ENCODE data around the gene KLHL11. TPM values are rescaled to one million over a fixed set of nuclear protein-coding genes. Genes with fewer than 3 reads are reported as not detected.
A peak's percentile ranks its signal among the peaks of the same experiment; 100 is the strongest.

KLHL11 gene, protein sequence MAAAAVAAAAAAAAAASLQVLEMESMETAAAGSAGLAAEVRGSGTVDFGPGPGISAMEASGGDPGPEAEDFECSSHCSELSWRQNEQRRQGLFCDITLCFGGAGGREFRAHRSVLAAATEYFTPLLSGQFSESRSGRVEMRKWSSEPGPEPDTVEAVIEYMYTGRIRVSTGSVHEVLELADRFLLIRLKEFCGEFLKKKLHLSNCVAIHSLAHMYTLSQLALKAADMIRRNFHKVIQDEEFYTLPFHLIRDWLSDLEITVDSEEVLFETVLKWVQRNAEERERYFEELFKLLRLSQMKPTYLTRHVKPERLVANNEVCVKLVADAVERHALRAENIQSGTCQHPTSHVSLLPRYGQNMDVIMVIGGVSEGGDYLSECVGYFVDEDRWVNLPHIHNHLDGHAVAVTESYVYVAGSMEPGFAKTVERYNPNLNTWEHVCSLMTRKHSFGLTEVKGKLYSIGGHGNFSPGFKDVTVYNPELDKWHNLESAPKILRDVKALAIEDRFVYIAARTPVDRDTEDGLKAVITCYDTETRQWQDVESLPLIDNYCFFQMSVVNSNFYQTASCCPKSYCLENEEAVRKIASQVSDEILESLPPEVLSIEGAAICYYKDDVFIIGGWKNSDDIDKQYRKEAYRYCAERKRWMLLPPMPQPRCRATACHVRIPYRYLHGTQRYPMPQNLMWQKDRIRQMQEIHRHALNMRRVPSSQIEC
- total RNA-seq (10 to 100 TPM; 18.9 to 30.5 (median 20.6) TPM), polyA plus RNA-seq (1 to 10 TPM; 2.7 to 3.9 TPM)
- long read RNA-seq, donor 1, partial matches to known transcripts: 0 of 1 reads
- long read RNA-seq, donor 1, other reads (novel, unspliced or antisense): 0 of 1 reads
- long read RNA-seq, donor 2, partial matches to known transcripts: 0 of 3 reads
- long read RNA-seq, donor 2, other reads (novel, unspliced or antisense): 0 of 3 reads
- long read RNA-seq, donor 3, partial matches to known transcripts: 0 of 1 reads
- long read RNA-seq, donor 3, other reads (novel, unspliced or antisense): 1 of 1 reads

DNA sequence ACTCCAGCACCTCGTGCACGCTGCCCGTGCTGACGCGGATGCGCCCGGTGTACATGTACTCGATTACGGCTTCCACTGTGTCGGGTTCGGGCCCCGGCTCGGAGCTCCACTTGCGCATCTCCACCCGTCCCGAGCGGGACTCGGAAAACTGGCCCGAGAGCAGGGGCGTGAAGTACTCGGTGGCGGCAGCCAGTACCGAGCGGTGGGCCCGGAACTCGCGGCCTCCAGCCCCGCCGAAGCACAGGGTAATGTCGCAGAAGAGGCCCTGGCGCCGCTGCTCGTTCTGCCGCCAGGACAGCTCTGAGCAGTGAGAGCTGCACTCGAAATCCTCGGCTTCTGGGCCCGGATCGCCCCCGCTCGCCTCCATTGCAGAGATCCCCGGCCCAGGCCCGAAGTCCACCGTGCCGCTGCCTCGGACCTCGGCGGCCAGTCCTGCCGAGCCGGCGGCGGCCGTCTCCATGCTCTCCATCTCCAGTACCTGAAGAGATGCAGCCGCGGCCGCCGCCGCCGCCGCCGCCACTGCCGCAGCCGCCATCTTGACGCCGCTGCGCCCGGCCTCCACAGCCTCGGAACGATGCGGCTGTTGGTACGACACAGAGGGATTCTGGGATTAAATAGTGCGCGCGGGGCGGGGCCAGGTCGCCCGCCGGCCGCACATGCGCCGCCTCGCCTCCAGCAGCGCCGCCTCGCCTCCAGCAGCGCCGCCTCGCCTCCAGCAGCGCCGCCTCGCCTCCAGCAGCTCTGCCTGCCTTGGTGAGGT, at the start of gene KLHL11:
Gene KLHL11 (minus strand): TSS at position 588 of the 760 bp plus-strand sequence. CDS start 53 bp downstream, at position 535.
- TF ChIP-seq POLR2A (IDR thresholded peaks at IDR 0.05) (peak; percentile 90), EP300 (IDR thresholded peaks at IDR 0.05) (no peak)
- TF ChIP-seq, protein P1, sequence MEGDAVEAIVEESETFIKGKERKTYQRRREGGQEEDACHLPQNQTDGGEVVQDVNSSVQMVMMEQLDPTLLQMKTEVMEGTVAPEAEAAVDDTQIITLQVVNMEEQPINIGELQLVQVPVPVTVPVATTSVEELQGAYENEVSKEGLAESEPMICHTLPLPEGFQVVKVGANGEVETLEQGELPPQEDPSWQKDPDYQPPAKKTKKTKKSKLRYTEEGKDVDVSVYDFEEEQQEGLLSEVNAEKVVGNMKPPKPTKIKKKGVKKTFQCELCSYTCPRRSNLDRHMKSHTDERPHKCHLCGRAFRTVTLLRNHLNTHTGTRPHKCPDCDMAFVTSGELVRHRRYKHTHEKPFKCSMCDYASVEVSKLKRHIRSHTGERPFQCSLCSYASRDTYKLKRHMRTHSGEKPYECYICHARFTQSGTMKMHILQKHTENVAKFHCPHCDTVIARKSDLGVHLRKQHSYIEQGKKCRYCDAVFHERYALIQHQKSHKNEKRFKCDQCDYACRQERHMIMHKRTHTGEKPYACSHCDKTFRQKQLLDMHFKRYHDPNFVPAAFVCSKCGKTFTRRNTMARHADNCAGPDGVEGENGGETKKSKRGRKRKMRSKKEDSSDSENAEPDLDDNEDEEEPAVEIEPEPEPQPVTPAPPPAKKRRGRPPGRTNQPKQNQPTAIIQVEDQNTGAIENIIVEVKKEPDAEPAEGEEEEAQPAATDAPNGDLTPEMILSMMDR (IDR thresholded peaks at IDR 0.05): no peak
- 0% methylated on average over 60 to 90 of the region's 90 CpGs for WGBS, 3 donors
- H3K4me1 ChIP-seq (ENCODE audit: insufficient read depth): peaks cover 10% of the 10 kb centered on the region
- H3K9me3 ChIP-seq: no peaks in the 10 kb centered on the region
- intact Hi-C loops (cut with DNase I): loop anchor here in 1 of 4 donors (10.0 kb wide), 1 partner anchor 60 kb away; no protein-coding TSS in a partner anchor
- DNase-seq: peak; percentile 80 to 92 (median 88)
- H3K27ac ChIP-seq: peak within 1 kb of the TSS; percentile 50 to 85
- no peaks in the 10 kb centered on the region for H3K27me3 ChIP-seq
- peak within 1 kb of the TSS; percentile 99 for H3K4me3 ChIP-seq
- H3K36me3 ChIP-seq: no peaks in the 10 kb centered on the region

DNA sequence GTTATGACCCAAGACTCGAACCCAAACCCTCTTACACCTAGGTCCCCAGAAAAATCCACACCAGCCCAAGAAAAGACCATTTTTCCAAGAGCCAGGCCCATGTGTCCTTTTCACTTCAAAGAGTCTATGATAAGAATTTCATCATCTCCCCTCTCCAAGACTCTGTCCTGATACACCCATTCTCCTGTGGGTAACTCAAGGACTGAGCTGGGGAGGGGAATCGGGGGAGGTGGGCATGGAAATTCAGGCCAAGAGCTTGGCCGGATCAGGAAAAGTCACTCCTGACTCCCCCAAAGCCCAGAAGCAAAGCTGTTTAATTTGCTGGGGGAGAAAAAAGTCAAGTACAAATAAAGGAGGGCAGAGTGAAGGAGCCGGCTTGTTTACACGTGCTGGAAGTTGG, 49.8 kb upstream of the KLHL11 start:
- TF ChIP-seq EP300 (IDR thresholded peaks at IDR 0.05) (no peak), POLR2A (IDR thresholded peaks at IDR 0.05) (no peak)
- TF ChIP-seq, protein P1 (IDR thresholded peaks at IDR 0.05): no peak
- DNase-seq: no peak
- 58 to 67% (median 64%) methylated on average over 5 of the region's 5 CpGs for WGBS, 3 donors
- Histone ChIP-seq H3K27ac (no peak overlapping the region), H3K4me1 (ENCODE audit: insufficient read depth) (peaks cover 8% of the 10 kb centered on the region), H3K4me3 (no peak overlapping the region), H3K36me3 (no peaks in the 10 kb centered on the region), H3K27me3 (no peaks in the 10 kb centered on the region), H3K9me3 (no peaks in the 10 kb centered on the region)
- intact Hi-C loops (cut with DNase I): no loop called here

DNA sequence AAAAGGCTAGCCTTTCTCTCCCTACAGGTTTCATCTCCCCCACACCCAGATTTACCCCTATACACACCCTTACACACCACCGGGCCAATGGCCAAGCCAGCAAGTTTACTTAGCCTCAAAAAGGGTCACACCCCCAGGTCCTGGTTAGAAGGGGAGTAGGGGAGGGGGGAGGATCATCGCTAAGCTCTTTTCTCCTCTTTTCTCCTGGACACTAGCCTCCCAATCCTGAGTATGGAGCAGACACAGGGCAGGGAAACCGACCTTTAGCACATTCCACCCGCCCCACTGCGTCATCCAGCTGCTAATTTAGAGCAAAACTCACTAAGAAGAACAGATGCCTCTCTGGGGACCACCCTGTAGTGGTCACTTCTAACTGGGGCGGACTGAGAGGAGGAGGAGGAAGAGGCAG, 49.1 kb upstream of the KLHL11 start:
- TF ChIP-seq, protein P1 (IDR thresholded peaks at IDR 0.05): no peak
- TF ChIP-seq POLR2A (IDR thresholded peaks at IDR 0.05) (no peak), EP300 (IDR thresholded peaks at IDR 0.05) (no peak)
- Histone ChIP-seq H3K4me1 (ENCODE audit: insufficient read depth) (peaks cover 7% of the 10 kb centered on the region), H3K36me3 (no peaks in the 10 kb centered on the region), H3K27ac (no peak overlapping the region), H3K9me3 (no peaks in the 10 kb centered on the region), H3K4me3 (no peak overlapping the region), H3K27me3 (no peaks in the 10 kb centered on the region)
- 27 to 53% (median 45%) methylated on average over 6 of the region's 6 CpGs for WGBS, 3 donors
- intact Hi-C loops (cut with DNase I): no loop called here
- no peak for DNase-seq

DNA sequence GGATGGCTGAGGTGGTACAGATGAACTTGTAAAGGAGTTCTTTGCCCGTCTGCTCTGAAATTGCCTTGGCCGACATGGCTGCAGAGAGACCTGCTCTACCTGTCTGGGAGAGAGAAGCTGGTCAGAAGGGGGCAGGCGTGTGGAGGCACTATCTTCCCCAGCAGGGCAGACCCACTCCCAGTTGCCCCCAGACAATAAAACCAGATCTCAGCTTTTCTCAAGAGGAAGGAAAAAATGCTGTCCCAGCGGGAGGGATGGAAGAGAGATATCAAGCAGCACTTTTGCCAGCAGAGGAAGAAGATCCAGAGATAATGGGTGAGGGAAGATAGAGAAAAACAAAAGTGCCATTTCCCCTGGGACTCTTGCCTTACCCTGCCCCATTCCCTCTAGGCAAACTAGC, 48.6 kb upstream of the KLHL11 start:
- TF ChIP-seq, protein P1 (IDR thresholded peaks at IDR 0.05): no peak
- TF ChIP-seq EP300 (IDR thresholded peaks at IDR 0.05) (no peak), POLR2A (IDR thresholded peaks at IDR 0.05) (no peak)

More for the DNA sequence above, 48.6 kb upstream of the KLHL11 start:
- DNase-seq: no peak
- WGBS, 3 donors: 88 to 97% (median 94%) methylated on average over 4 of the region's 4 CpGs
- Histone ChIP-seq H3K4me1 (ENCODE audit: insufficient read depth) (peaks cover 6% of the 10 kb centered on the region), H3K36me3 (no peaks in the 10 kb centered on the region), H3K9me3 (no peaks in the 10 kb centered on the region), H3K27ac (no peak overlapping the region), H3K4me3 (no peak overlapping the region), H3K27me3 (no peaks in the 10 kb centered on the region)
- intact Hi-C loops (cut with DNase I): no loop called here
